H1 (cell line): ENCODE measurements around the gene ADAMTS6. TPM values are rescaled to one million over a fixed set of nuclear protein-coding genes. Genes with fewer than 3 reads are reported as not detected.

ENCODE experiments used
- EZH2 ChIP-seq: fragments of 200-600 bp; sonication (generic); IDR thresholded peaks from 2 replicates; pipeline ENCODE4 v1.7.1; 2012; ENCODE audit warnings: low read depth, mild to moderate bottlenecking, moderate library complexity, low read length, inconsistent platforms; ENCODE audit not compliant: severe bottlenecking
- GTF2F1 ChIP-seq: IDR thresholded peaks from 2 replicates; pipeline ENCODE4 v1.6.1; 2012; ENCODE audit warnings: low read depth, low read length, improper control_type of control experiment, borderline replicate concordance
- JUND ChIP-seq: IDR thresholded peaks from 2 replicates; pipeline ENCODE4 v1.6.1; 2011; ENCODE audit warnings: mild to moderate bottlenecking, improper control_type of control experiment, low read length
- MAX ChIP-seq: IDR thresholded peaks from 2 replicates; pipeline ENCODE4 v1.6.1; 2012; ENCODE audit warnings: inconsistent platforms
- PHF8 ChIP-seq: fragments of 200-600 bp; sonication (generic); conservative IDR thresholded peaks from 2 replicates; pipeline ENCODE4 v1.7.1; 2012; ENCODE audit warnings: low read depth, mild to moderate bottlenecking, inconsistent platforms, low read length, moderate library complexity
- POU5F1 ChIP-seq: IDR thresholded peaks from 2 replicates; pipeline ENCODE4 v1.6.1; 2011; ENCODE audit warnings: low read depth, mild to moderate bottlenecking, low read length, moderate library complexity
- SIRT6 ChIP-seq: IDR thresholded peaks from one replicate; pipeline ENCODE4 v1.7.1; 2012; ENCODE audit warnings: low read length, inconsistent platforms
- TBP ChIP-seq: IDR thresholded peaks from 2 replicates; pipeline ENCODE4 v1.6.1; 2011; ENCODE audit warnings: low read depth, low read length, improper control_type of control experiment
- TCF12 ChIP-seq: IDR thresholded peaks from 2 replicates; pipeline ENCODE4 v1.6.1; 2011; ENCODE audit warnings: low read depth, mild to moderate bottlenecking, low read length
- polyA plus RNA-seq, 7 experiments: library from polyadenylated mRNA; depleted of rRNA in 3 of 7; stranded (reverse) in 5 of 7; unstranded in 2 of 7; fragments of >200 nt in 5 of 7; fragments of 200-250 nt in 2 of 7; gene quantifications; 1 replicate in 5 of 7; 2 replicates in 1 of 7; 4 replicates in 1 of 7; pipeline versions ENCODE4 v1.2.1 to v1.2.3, GENCODE V29; 2011 to 2013; ENCODE audit warnings: missing spikeins in 2 of 7, mixed read lengths in 2 of 7
- total RNA-seq: library from RNA; stranded (reverse); fragmentation: NEBNext Ultra II Directional; extraction: Animal tissue kit (Norgen Biotek cat#: 25700); gene quantifications from 2 replicates; pipeline ENCODE4 v1.2.1, GENCODE V29; 2021
- TF ChIP-seq, protein P1 (sequence below), 3 experiments: IDR thresholded peaks; 1 replicate in 2 of 3; 2 replicates in 1 of 3; pipeline versions ENCODE4 v1.5.1 to v1.6.1; 2011; ENCODE audit warnings: low read length in 3 of 3, mild to moderate bottlenecking in 3 of 3, inconsistent platforms in 2 of 3, low read depth in 1 of 3, moderate library complexity in 1 of 3; ENCODE audit not compliant: insufficient read depth in 1 of 3; ENCODE audit errors: control extremely low read depth in 1 of 3

ADAMTS6 gene
- total and polyA plus RNA-seq, 2 of the 8 experiments (the other 6 are each of a cell fraction or from before 2014, with no cell fraction given): 0.74 to 2.4 TPM

- TF ChIP-seq GTF2F1 (no peak), JUND (no peak), TCF12 (no peak), EZH2 (no peak), PHF8 (no peak), TBP (no peak), MAX (no peak), SIRT6 (no peak), POU5F1 (no peak)
- TF ChIP-seq, protein P1, sequence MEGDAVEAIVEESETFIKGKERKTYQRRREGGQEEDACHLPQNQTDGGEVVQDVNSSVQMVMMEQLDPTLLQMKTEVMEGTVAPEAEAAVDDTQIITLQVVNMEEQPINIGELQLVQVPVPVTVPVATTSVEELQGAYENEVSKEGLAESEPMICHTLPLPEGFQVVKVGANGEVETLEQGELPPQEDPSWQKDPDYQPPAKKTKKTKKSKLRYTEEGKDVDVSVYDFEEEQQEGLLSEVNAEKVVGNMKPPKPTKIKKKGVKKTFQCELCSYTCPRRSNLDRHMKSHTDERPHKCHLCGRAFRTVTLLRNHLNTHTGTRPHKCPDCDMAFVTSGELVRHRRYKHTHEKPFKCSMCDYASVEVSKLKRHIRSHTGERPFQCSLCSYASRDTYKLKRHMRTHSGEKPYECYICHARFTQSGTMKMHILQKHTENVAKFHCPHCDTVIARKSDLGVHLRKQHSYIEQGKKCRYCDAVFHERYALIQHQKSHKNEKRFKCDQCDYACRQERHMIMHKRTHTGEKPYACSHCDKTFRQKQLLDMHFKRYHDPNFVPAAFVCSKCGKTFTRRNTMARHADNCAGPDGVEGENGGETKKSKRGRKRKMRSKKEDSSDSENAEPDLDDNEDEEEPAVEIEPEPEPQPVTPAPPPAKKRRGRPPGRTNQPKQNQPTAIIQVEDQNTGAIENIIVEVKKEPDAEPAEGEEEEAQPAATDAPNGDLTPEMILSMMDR (IDR thresholded peaks at IDR 0.05; ENCODE audit: control extremely low read depth in 1 of 3, insufficient read depth in 1 of 3, low read depth in 1 of 3, low read length in 3 of 3): no peak
Measured at GRCh38 chr5:65101632-65102100, 380.1 kb downstream of the ADAMTS6 start (continued).
